Measurements from ENCODE around the gene RBM20.

RBM20 gene

GRCh38 chr10:110651044-110651958 lies 7.2 kb downstream of the RBM20 start:
- no peak for TF ChIP-seq GATA3 (IDR thresholded peaks at IDR 0.05; ENCODE audit: low read depth, low read length)
- no peak for TF ChIP-seq GATA2 (IDR thresholded peaks at IDR 0.05; ENCODE audit: low read depth, low read length)

- TF ChIP-seq GATA2 (IDR thresholded peaks at IDR 0.05; ENCODE audit: low read depth, low read length) (no peak), GATA3 (IDR thresholded peaks at IDR 0.05; ENCODE audit: low read depth, low read length) (no peak)
Observed at GRCh38 chr10:110652475-110653118, 8.5 kb downstream of the RBM20 start.

GRCh38 chr10:110655320-110655719 lies 11.2 kb downstream of the RBM20 start:
- no peak for TF ChIP-seq GATA2 (IDR thresholded peaks at IDR 0.05; ENCODE audit: low read depth, low read length)
- no peak for TF ChIP-seq GATA3 (IDR thresholded peaks at IDR 0.05; ENCODE audit: low read depth, low read length)

- no peak for TF ChIP-seq GATA3 (IDR thresholded peaks at IDR 0.05; ENCODE audit: low read depth, low read length)
- TF ChIP-seq GATA2 (IDR thresholded peaks at IDR 0.05; ENCODE audit: low read depth, low read length): no peak
Observed at GRCh38 chr10:110656612-110657011, 12.5 kb downstream of the RBM20 start.

- TF ChIP-seq GATA3 (IDR thresholded peaks at IDR 0.05; ENCODE audit: low read depth, low read length) (no peak), GATA2 (IDR thresholded peaks at IDR 0.05; ENCODE audit: low read depth, low read length) (no peak)
Observed at GRCh38 chr10:110657973-110658691, 14.0 kb downstream of the RBM20 start.

- TF ChIP-seq GATA2 (IDR thresholded peaks at IDR 0.05; ENCODE audit: low read depth, low read length) (no peak), GATA3 (IDR thresholded peaks at IDR 0.05; ENCODE audit: low read depth, low read length) (no peak)
Observed at GRCh38 chr10:110659558-110659957, 15.4 kb downstream of the RBM20 start.

- TF ChIP-seq GATA3 (IDR thresholded peaks at IDR 0.05; ENCODE audit: low read depth, low read length): no peak
- no peak for TF ChIP-seq GATA2 (IDR thresholded peaks at IDR 0.05; ENCODE audit: low read depth, low read length)
Observed at GRCh38 chr10:110661292-110661691, 17.2 kb downstream of the RBM20 start.

GRCh38 chr10:110664483-110665420 lies 20.6 kb downstream of the RBM20 start:
- TF ChIP-seq GATA3 (IDR thresholded peaks at IDR 0.05; ENCODE audit: low read depth, low read length): no peak
- peak; percentile 29; the same call in 1 of the 2 replicates for TF ChIP-seq GATA2 (IDR thresholded peaks at IDR 0.05; ENCODE audit: low read depth, low read length)

GRCh38 chr10:110666673-110667072 lies 22.5 kb downstream of the RBM20 start:
- TF ChIP-seq GATA3 (IDR thresholded peaks at IDR 0.05; ENCODE audit: low read depth, low read length) (no peak), GATA2 (IDR thresholded peaks at IDR 0.05; ENCODE audit: low read depth, low read length) (no peak)

- TF ChIP-seq GATA3 (IDR thresholded peaks at IDR 0.05; ENCODE audit: low read depth, low read length) (no peak), GATA2 (IDR thresholded peaks at IDR 0.05; ENCODE audit: low read depth, low read length) (no peak)
Observed at GRCh38 chr10:110667620-110668343, 23.6 kb downstream of the RBM20 start.

GRCh38 chr10:110668443-110668842 lies 24.3 kb downstream of the RBM20 start:
- TF ChIP-seq GATA2 (IDR thresholded peaks at IDR 0.05; ENCODE audit: low read depth, low read length) (no peak), GATA3 (IDR thresholded peaks at IDR 0.05; ENCODE audit: low read depth, low read length) (no peak)

GRCh38 chr10:110670335-110670734 lies 26.2 kb downstream of the RBM20 start:
- TF ChIP-seq GATA3 (IDR thresholded peaks at IDR 0.05; ENCODE audit: low read depth, low read length) (no peak), GATA2 (IDR thresholded peaks at IDR 0.05; ENCODE audit: low read depth, low read length) (no peak)
